Caco-2 (cell line): ENCODE data around the gene ZNF844. TPM values are rescaled to one million over a fixed set of nuclear protein-coding genes. Genes with fewer than 3 reads are reported as not detected.
A peak's percentile ranks its signal among the peaks of the same experiment; 100 is the strongest.

Experiments
- BruUV-seq: library from RNA; stranded (reverse); fragments of 400-500 nt; replicated peaks from 2 replicates; lab custom pipeline; 2021; lab: Mats Ljungman, UMichigan
- CTCF ChIA-PET: fragments of 300-600 bp; sonication (Branson Sonifier 250); formaldehyde crosslinking; loops from one replicate; lab custom pipeline; 2022; ENCODE audit warnings: antibody characterized with exemption; lab: Charles Lee
- POLR2A ChIA-PET: fragments of 300-600 bp; sonication (Branson Sonifier 250); formaldehyde crosslinking; loops from one replicate; lab custom pipeline; 2022; ENCODE audit warnings: antibody characterized with exemption; lab: Charles Lee
- DNase-seq, 2 experiments: peaks; one replicate each; pipeline versions ENCODE4 v3.0.0 to v3.0.0-alpha.2; 2020 to 2022
- H3K27me3 ChIP-seq: replicated peaks from 2 replicates; pipeline ENCODE4 v1.6.0; 2011; ENCODE audit warnings: low read length; ENCODE audit not compliant: control insufficient read depth, insufficient read depth
- H3K36me3 ChIP-seq: 2 replicates; pipeline ENCODE4 v1.5.1; 2011; ENCODE audit warnings: low read length; ENCODE audit not compliant: control insufficient read depth, insufficient read depth
- H3K4me1 ChIP-seq: fragments of 250-450 bp; sonication (Bioruptor Pico); 2 replicates; pipeline ENCODE4 v1.5.1; 2020; ENCODE audit warnings: mild to moderate bottlenecking
- H3K4me3 ChIP-seq: 2 replicates; pipeline ENCODE4 v1.5.1; 2011; ENCODE audit warnings: low read depth, mild to moderate bottlenecking, control low read depth, low read length
- H3K9me3 ChIP-seq: fragments of 250-450 bp; sonication (Bioruptor Pico); 2 replicates; pipeline ENCODE4 v1.5.1; 2020; ENCODE audit warnings: mild to moderate bottlenecking, moderate library complexity
- H3K27ac Mint-ChIP-seq: one replicate; pipeline ENCODE4 v1.8.0; 2022; ENCODE audit warnings: mixed read lengths; ENCODE audit not compliant: unreplicated experiment
- H3K27me3 Mint-ChIP-seq: one replicate; pipeline ENCODE4 v1.8.0; 2022; ENCODE audit warnings: mixed read lengths; ENCODE audit not compliant: insufficient read depth, unreplicated experiment
- H3K36me3 Mint-ChIP-seq: one replicate; pipeline ENCODE4 v1.8.0; 2022; ENCODE audit warnings: mild to moderate bottlenecking, mixed read lengths; ENCODE audit not compliant: insufficient read depth, unreplicated experiment
- H3K4me1 Mint-ChIP-seq: one replicate; pipeline ENCODE4 v1.8.0; 2022; ENCODE audit warnings: low read depth, mixed read lengths; ENCODE audit not compliant: unreplicated experiment
- H3K4me3 Mint-ChIP-seq: one replicate; pipeline ENCODE4 v1.8.0; 2022; ENCODE audit warnings: mild to moderate bottlenecking, moderate library complexity, mixed read lengths; ENCODE audit not compliant: unreplicated experiment
- H3K9me3 Mint-ChIP-seq: one replicate; pipeline ENCODE4 v1.8.0; 2022; ENCODE audit warnings: mixed read lengths; ENCODE audit not compliant: unreplicated experiment
- intact Hi-C: fragments of 100-400 bp; cut with micrococcal nuclease; formaldehyde crosslinking; loops from one replicate; pipeline ENCODE4 v1.10.0; 2022; ENCODE audit not compliant: unreplicated experiment
- total RNA-seq: library from RNA; stranded (reverse); gene quantifications from 2 replicates; pipeline ENCODE4 v1.2.3, GENCODE V29; 2022
- TF ChIP-seq, protein P1 (sequence below), 2 experiments: fragments of 200-600 bp in 1 of 2; IDR thresholded peaks; 1 replicate in 1 of 2; 2 replicates in 1 of 2; pipeline versions ENCODE4 v1.5.1 to v1.8.0; 2011 to 2022; ENCODE audit warnings: antibody characterized with exemption in 1 of 2, control low read depth in 1 of 2, inconsistent platforms in 1 of 2, low read depth in 1 of 2, low read length in 1 of 2, mild to moderate bottlenecking in 1 of 2, moderate library complexity in 1 of 2; ENCODE audit not compliant: insufficient read depth in 1 of 2, severe bottlenecking in 1 of 2, unreplicated experiment in 1 of 2

Gene ZNF844
- total RNA-seq, 1 experiment from 2014 or later = 1.0 TPM

DNA sequence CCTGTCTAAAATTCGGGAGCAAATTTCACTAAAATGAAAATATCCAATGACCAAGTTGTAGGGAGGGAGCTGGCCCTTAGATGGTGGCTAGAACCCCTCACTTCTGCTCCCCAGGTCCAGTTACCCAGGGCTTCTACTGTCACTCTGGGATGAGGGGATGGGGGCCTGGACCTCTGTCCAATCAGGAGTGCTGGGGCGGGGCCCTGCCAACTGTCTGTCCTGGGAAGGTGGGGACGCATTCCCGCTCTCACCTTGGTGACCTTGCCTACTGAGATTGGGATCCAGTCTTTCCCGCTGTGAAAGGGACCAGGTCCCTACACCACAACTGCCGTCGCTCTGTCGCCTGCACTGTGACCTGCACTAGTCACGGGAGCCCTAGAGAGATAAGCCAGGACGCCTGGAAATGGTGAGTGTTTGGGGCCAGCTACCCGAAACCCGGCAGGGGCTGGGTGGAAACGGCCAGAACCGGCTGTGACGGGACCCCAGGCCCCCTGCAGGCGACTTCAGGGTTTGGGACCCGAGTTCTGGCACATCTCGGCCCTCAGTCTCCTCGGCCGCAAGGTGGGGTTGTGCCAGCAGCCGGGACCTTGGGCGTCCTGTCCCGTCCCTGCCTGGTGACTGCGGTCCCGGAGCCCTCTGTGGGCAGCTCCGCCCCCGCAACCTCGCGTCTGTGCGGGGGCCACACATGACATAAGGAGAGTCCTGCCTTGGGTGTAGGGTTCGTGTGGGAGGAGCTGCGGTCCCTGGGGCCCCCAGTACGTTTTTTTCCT lies 52.9 kb downstream of the ZNF844 start:
- Mint-ChIP-seq H3K36me3 (no peaks in the 10 kb centered on the region), H3K4me3 (no peak overlapping the region), H3K9me3 (peaks cover 9% of the 10 kb centered on the region), H3K27me3 (no peaks in the 10 kb centered on the region), H3K27ac (no peak overlapping the region), H3K4me1 (no peaks in the 10 kb centered on the region)
- no peak for DNase-seq
- Histone ChIP-seq H3K4me1 (peaks cover 4% of the 10 kb centered on the region; the same call in 1 of the 2 replicates), H3K4me3 (no peak overlapping the region), H3K9me3 (peaks cover 9% of the 10 kb centered on the region; the same call in 1 of the 2 replicates), H3K27me3 (no peaks in the 10 kb centered on the region), H3K36me3 (no peaks in the 10 kb centered on the region)
- intact Hi-C loops = no loop called here
- ChIA-PET CTCF (no interaction called here), POLR2A (no interaction called here)
- TF ChIP-seq, protein P1, sequence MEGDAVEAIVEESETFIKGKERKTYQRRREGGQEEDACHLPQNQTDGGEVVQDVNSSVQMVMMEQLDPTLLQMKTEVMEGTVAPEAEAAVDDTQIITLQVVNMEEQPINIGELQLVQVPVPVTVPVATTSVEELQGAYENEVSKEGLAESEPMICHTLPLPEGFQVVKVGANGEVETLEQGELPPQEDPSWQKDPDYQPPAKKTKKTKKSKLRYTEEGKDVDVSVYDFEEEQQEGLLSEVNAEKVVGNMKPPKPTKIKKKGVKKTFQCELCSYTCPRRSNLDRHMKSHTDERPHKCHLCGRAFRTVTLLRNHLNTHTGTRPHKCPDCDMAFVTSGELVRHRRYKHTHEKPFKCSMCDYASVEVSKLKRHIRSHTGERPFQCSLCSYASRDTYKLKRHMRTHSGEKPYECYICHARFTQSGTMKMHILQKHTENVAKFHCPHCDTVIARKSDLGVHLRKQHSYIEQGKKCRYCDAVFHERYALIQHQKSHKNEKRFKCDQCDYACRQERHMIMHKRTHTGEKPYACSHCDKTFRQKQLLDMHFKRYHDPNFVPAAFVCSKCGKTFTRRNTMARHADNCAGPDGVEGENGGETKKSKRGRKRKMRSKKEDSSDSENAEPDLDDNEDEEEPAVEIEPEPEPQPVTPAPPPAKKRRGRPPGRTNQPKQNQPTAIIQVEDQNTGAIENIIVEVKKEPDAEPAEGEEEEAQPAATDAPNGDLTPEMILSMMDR (IDR thresholded peaks at IDR 0.05; ENCODE audit: insufficient read depth in 1 of 2, low read depth in 1 of 2, low read length in 1 of 2, severe bottlenecking in 1 of 2, unreplicated experiment in 1 of 2) = no peak
- BruUV-seq = no TSS peak

DNA sequence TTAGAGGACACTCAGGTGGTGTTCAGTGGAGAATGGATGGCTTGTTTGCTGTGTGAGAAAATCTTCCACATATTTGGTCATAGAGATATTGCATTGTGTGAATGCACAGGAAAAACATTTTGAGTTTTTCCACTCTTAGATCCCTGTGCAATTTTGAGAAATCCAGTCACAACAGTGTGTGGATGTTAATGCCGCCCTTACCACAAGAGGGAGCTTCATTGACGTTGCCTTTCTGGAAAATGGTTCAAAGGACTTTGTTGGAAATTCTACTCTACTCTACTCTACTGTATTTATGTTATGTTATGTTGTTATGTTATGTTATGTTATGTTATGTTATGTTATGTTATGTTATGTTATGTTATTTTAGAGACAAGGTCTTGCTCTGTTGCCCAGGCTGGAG lies 62.2 kb downstream of the ZNF844 start:
- no peak for DNase-seq
- BruUV-seq = no TSS peak
- H3K4me3 ChIP-seq = no peak overlapping the region
- H3K27me3 ChIP-seq = no peaks in the 10 kb centered on the region
- no peaks in the 10 kb centered on the region for H3K4me1 Mint-ChIP-seq
- H3K36me3 Mint-ChIP-seq = peaks cover under 1% of the 10 kb centered on the region
- H3K9me3 Mint-ChIP-seq = peaks cover 9% of the 10 kb centered on the region
- no peaks in the 10 kb centered on the region for H3K4me1 ChIP-seq
- ChIA-PET CTCF (interaction anchor here (0.6 kb wide), 1 partner anchor 14 kb away, joined by 4 read pairs; the partner anchor contains the start of gene ZNF20), POLR2A (no interaction called here)
- H3K27me3 Mint-ChIP-seq = no peaks in the 10 kb centered on the region
- TF ChIP-seq, protein P1 (IDR thresholded peaks at IDR 0.05; ENCODE audit: insufficient read depth in 1 of 2, low read depth in 1 of 2, low read length in 1 of 2, severe bottlenecking in 1 of 2, unreplicated experiment in 1 of 2) = peak in 1 of 2 experiments; percentile 10
- peaks cover 2% of the 10 kb centered on the region; the same call in 1 of the 2 replicates for H3K9me3 ChIP-seq
- H3K27ac Mint-ChIP-seq = no peak overlapping the region
- no peaks in the 10 kb centered on the region for H3K36me3 ChIP-seq
- no peak overlapping the region for H3K4me3 Mint-ChIP-seq
- intact Hi-C loops = no loop called here

Other genes starting within 250 kb of the ZNF844 start
- gene ZNF439, start 216.0 kb upstream of the ZNF844 start, total RNA-seq = 2.3 and 3.1 TPM in 2 replicates
- gene ZNF69, start 176.9 kb upstream of the ZNF844 start, total RNA-seq = 6.4 and 7.5 TPM in 2 replicates
- 8.5 and 9.7 TPM in 2 replicates for gene ZNF700, start 139.6 kb upstream of the ZNF844 start, total RNA-seq
- gene ZNF763, start 99.7 kb upstream of the ZNF844 start, total RNA-seq = 0.84 and 2.7 TPM in 2 replicates
- 0.75 and 1.3 TPM in 2 replicates for gene ZNF433, start 29.1 kb upstream of the ZNF844 start, total RNA-seq
- gene ZNF878, start 11.8 kb upstream of the ZNF844 start, total RNA-seq = 0.32 and 0.60 TPM in 2 replicates
- 5.8 TPM in 2 replicates for gene ZNF20, start 75.6 kb downstream of the ZNF844 start, total RNA-seq
- not detected in 2 replicates for gene ZNF625, start 92.0 kb downstream of the ZNF844 start, total RNA-seq
- 3.6 and 5.6 TPM in 2 replicates for gene ZNF136, start 98.4 kb downstream of the ZNF844 start, total RNA-seq
- 6.7 and 8.0 TPM in 2 replicates for gene ZNF44, start 230.2 kb downstream of the ZNF844 start, total RNA-seq